A549 treated with RU486 at 1 μM for 4 hours (cell line): ENCODE measurements around the gene TOMT. TPM values are rescaled to one million over a fixed set of nuclear protein-coding genes. Genes with fewer than 3 reads are reported as not detected.

Experiments
- total RNA-seq: library from RNA; stranded (reverse); fragments of 200-300 nt; extraction: Qiagen RNA extraction; gene quantifications from 5 replicates; pipeline ENCODE4 v1.2.3, GENCODE V29; 2022; ENCODE audit warnings: low read depth

Gene TOMT, protein sequence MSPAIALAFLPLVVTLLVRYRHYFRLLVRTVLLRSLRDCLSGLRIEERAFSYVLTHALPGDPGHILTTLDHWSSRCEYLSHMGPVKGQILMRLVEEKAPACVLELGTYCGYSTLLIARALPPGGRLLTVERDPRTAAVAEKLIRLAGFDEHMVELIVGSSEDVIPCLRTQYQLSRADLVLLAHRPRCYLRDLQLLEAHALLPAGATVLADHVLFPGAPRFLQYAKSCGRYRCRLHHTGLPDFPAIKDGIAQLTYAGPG
- not detected in 5 replicates for total RNA-seq

DNA sequence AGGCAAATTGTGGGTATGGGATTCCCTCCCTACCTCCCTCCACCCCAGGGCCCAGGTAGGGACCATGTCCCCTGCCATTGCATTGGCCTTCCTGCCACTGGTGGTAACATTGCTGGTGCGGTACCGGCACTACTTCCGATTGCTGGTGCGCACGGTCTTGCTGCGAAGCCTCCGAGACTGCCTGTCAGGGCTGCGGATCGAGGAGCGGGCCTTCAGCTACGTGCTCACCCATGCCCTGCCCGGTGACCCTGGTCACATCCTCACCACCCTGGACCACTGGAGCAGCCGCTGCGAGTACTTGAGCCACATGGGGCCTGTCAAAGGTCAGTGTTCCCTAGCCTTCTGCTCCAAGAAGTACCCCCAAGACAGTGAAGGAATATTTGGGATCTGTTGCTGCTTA, at the start of gene TOMT:
Gene TOMT, plus strand, starts transcription at position 37 of the 400 bp plus-strand sequence. Its CDS starts 28 bp downstream, at position 65.

DNA sequence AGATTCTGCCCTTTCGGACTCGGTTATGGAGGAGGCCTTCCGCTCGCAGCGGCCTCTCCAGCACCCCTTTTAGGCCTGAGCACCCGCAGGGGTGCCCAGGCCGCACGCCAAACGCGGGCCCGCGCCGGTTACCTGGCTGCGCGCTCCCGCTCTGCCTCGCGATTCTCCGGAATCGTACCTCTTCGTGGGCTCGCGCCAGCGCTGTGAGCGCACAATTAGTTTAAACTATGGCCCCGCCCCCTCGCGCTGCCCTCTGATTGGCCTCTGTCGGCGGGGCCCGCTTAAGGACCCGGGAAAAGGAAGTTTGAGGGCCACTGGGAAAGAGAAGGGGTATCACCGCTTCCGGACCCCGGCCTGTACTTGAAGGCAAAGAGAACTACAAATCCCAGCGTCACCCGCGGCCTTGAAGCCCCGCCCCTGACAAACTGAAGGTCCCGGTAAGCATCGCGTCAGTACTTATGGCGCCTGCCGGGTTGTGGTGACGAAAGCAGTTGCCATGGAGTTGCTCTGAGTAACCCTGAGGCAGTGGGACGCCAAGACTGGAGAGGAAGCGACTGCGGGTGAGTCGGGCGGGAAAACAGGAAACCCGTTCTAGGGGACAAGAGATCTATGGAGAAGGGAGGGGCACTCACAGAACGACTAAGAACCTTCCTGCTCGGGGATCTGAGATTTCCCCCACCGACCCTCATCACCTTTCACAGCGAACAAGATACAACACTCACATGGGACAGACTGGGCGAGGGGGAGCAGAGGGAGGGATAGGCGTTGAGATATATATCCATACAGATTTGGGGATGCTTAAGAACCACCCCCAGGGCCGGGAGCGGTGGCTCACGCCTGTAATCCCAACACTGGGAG, 25.2 kb upstream of the TOMT start, which contains the start of the genes LRRC51 and NUMA1:
Gene LRRC51, plus strand, starts transcription at position 525 of the 858 bp plus-strand sequence. CDS start 8,234 bp downstream, outside the sequence.
Gene NUMA1, minus strand, starts transcription at position 217 of the 858 bp plus-strand sequence. CDS start 44,599 bp downstream, outside the sequence.

DNA sequence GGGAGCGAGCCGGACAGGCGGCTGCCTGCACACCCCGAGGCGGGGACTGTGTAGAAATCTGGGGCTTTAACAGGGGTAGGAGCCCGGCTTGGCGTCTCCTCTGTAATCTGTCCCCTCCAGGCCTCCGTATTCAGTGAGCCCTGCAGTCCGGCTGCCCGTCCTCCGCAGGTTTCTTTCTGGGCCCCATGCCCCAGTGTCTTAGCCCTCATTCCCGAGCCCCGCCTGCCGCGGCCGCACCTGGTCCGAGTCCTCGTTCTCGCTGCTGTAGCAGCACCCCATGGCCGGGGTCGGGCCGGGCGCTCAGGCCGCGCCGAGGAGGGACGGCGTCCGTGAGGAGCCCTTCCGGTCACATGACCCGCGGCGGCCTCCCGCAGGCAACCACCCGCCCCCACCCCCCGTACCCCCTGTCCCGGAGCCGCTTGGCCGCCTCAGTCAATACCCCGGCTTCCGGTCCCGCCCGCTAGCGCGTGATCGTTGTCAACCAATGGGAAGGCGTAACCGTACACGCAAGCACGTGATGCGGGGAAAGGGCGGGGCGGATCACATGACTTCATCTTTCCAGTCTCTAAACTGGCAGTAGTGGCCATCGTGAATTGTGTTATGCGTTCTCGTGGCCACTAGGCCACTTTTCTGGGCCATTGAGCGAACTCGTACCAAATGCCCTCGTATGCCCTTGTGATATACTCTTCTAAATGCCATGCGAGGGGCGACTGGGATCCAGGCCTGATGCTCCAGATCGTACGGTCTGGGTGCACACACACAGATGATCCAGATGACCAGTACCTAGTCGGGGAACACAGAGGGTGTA, 2.6 kb upstream of the TOMT start, which contains the start of gene LAMTOR1:
Gene LAMTOR1, minus strand, starts transcription at position 352 of the 808 bp plus-strand sequence. Its CDS starts 73 bp downstream, at position 279.

DNA sequence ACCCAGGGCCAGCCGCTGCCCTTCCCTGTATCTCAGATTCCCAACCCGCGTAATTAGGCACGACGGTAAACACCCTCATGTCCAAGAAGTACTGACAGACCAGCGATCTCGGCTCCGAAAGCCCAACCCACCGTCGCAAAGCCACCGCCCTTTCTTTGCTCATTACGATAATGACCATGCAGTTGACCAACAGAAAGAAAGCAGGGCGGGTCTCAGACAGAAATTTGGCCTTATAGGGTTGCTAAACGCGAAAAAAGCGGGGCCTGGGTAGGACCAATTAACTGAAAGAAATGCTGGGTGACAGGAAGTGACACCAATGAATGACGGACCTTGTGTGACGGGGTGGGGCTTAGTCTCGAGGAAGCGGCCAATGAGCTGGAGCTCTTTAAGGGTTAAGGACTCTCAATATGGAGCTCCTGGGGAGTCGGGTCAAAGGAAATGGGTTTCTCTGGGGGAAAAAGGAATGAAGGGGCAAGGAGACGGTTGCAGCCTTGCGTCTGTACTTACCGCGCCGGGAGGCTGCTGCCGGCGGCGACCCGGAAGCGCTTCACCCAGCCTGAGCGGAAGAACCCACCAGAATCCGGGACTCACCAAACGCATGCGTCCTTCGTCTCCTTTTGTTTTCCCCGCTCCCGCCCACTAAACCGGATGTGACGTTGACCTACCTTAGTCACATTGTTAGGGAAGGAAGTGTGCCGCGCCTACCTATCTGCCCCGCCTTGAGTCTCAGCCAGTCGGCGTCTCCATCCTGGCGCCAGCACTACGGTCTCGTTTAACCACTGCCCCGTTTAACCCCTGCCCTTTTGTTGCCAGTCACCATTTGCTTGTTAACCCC, 6.6 kb downstream of the TOMT start, which contains the start of gene ANAPC15:
Gene ANAPC15, minus strand, starts transcription at position 553 of the 835 bp plus-strand sequence. CDS start 1,419 bp downstream, outside the sequence.

DNA sequence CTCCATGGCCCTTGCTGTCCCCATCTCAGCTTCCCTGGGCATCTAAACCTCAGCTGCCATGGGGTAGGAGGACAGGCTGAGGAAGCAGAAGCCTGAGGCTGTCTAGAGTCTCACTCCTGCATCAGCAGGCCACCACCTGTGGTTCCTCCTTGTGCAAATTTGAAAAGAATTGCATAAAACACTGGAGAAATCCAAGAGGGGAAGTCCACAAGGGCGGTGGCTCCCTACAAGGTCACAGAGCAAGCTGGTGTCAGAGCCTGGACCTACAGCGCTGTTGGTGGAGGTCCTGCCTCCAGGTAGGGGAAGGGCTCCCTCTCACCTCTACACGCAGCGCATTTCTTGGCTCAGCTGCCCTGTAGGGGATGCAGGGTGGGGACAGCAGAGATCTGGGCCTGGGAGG, 29.7 kb downstream of the TOMT start, which contains the start of gene FOLR3:
Gene FOLR3, plus strand, starts transcription at position 253 of the 400 bp plus-strand sequence. CDS start 228 bp downstream, outside the sequence.

Other genes starting within 250 kb of the TOMT start
- gene DEFB131B, start 227.5 kb upstream of the TOMT start, total RNA-seq, result not detected in 5 replicates
- 2.5 to 4.1 TPM (median 3.6 TPM) in 5 replicates for gene XNDC1N, start 177.3 kb upstream of the TOMT start, total RNA-seq
- 52.5 to 58.0 TPM (median 55.1 TPM) in 5 replicates for gene RNF121, start 176.9 kb upstream of the TOMT start, total RNA-seq
- gene IL18BP, start 107.0 kb upstream of the TOMT start, total RNA-seq, result 3.6 to 4.9 TPM (median 4.2 TPM) in 5 replicates
- gene NUMA1, start 25.4 kb upstream of the TOMT start, total RNA-seq, result 56.8 to 73.1 TPM (median 68.2 TPM) in 5 replicates
- gene LRRC51, start 25.1 kb upstream of the TOMT start, total RNA-seq, result 7.0 to 14.6 TPM (median 7.8 TPM) in 5 replicates
- 119 to 171 TPM (median 141 TPM) in 5 replicates for gene LAMTOR1, start 2.6 kb upstream of the TOMT start, total RNA-seq
- 77.9 to 99.4 TPM (median 91.3 TPM) in 5 replicates for gene ANAPC15, start 6.8 kb downstream of the TOMT start, total RNA-seq
- gene FOLR3, start 29.8 kb downstream of the TOMT start, total RNA-seq, result 0.17 to 0.70 TPM (median 0.22 TPM) in 3 of 5 replicates, not detected in the others
- not detected in 5 replicates for gene FOLR1, start 86.2 kb downstream of the TOMT start, total RNA-seq
- not detected in 5 replicates for gene FOLR2, start 110.9 kb downstream of the TOMT start, total RNA-seq
- gene INPPL1, start 118.8 kb downstream of the TOMT start, total RNA-seq, result 57.2 to 83.7 TPM (median 69.6 TPM) in 5 replicates
- gene PHOX2A, start 138.3 kb downstream of the TOMT start, total RNA-seq, result not detected in 5 replicates